ENCODE data around the gene TRIP4. TPM values are rescaled to one million over a fixed set of nuclear protein-coding genes. Genes with fewer than 3 reads are reported as not detected.
"Not testable (repeated sequence)": the region's sequence is repeated elsewhere in the genome, so short reads cannot be mapped to it uniquely, and the experiment has no call there.

Gene TRIP4
- total RNA-seq, 1 donor from 2014 or later, result 13.5 TPM

- Histone ChIP-seq H3K9me3 (replicated peaks) (no peaks in the 10 kb centered on the region), H3K27ac (replicated peaks) (no peak overlapping the region), H3K27me3 (ENCODE audit: low read depth) (no peaks in the 10 kb centered on the region), H3K4me1 (peaks cover 9% of the 10 kb centered on the region), H3K36me3 (peaks cover 16% of the 10 kb centered on the region), H3K4me3 (no peak overlapping the region)
- intact Hi-C loops (cut with micrococcal nuclease), result no loop called here
- no peak for DNase-seq
- no peak for TF ChIP-seq CTCF (IDR thresholded peaks at IDR 0.05; ENCODE audit: borderline replicate concordance)
These were observed 106.0 kb downstream of the TRIP4 start for GRCh38 chr15:64493641-64494040.

GRCh38 chr15:64495968-64496367, 108.3 kb downstream of the TRIP4 start:
- intact Hi-C loops (cut with micrococcal nuclease); H3K9me3 ChIP-seq (replicated peaks); H3K27me3 ChIP-seq (ENCODE audit: low read depth); H3K27ac ChIP-seq (replicated peaks); H3K4me3 ChIP-seq; DNase-seq: not testable (repeated sequence)
- H3K4me1 ChIP-seq, result peaks cover 16% of the 10 kb centered on the region
- peaks cover 25% of the 10 kb centered on the region for H3K36me3 ChIP-seq

- intact Hi-C loops (cut with micrococcal nuclease), result no loop called here
- no peaks in the 10 kb centered on the region for H3K27me3 ChIP-seq (ENCODE audit: low read depth)
- peaks cover 24% of the 10 kb centered on the region for H3K36me3 ChIP-seq
- H3K4me3 ChIP-seq, result no peak overlapping the region
- no peaks in the 10 kb centered on the region for H3K9me3 ChIP-seq (replicated peaks)
- TF ChIP-seq CTCF (IDR thresholded peaks at IDR 0.05; ENCODE audit: borderline replicate concordance), result no peak
- no peak overlapping the region for H3K27ac ChIP-seq (replicated peaks)
- no peak for DNase-seq
- H3K4me1 ChIP-seq, result peaks cover 45% of the 10 kb centered on the region
These were observed 113.2 kb downstream of the TRIP4 start for GRCh38 chr15:64500695-64501395.

GRCh38 chr15:64501396-64501715, 113.7 kb downstream of the TRIP4 start:
- intact Hi-C loops (cut with micrococcal nuclease), result no loop called here
- H3K27ac ChIP-seq (replicated peaks), result peak overlapping the region; percentile 36

GRCh38 chr15:64502151-64502550, 114.5 kb downstream of the TRIP4 start:
- TF ChIP-seq CTCF (IDR thresholded peaks at IDR 0.05; ENCODE audit: borderline replicate concordance), result no peak
- Histone ChIP-seq H3K4me1 (peaks cover 57% of the 10 kb centered on the region), H3K27ac (replicated peaks) (peak overlapping the region; percentile 36), H3K27me3 (ENCODE audit: low read depth) (no peaks in the 10 kb centered on the region), H3K36me3 (peaks cover 22% of the 10 kb centered on the region), H3K9me3 (replicated peaks) (no peaks in the 10 kb centered on the region), H3K4me3 (no peak overlapping the region)
- DNase-seq, result no peak
- intact Hi-C loops (cut with micrococcal nuclease), result no loop called here

More at GRCh38 chr15:64501396-64501715, 113.7 kb downstream of the TRIP4 start:
- H3K9me3 ChIP-seq (replicated peaks), result no peaks in the 10 kb centered on the region
- no peak for TF ChIP-seq CTCF (IDR thresholded peaks at IDR 0.05; ENCODE audit: borderline replicate concordance)
- no peak overlapping the region for H3K4me3 ChIP-seq
- H3K4me1 ChIP-seq, result peaks cover 49% of the 10 kb centered on the region
- no peak for DNase-seq
- H3K27me3 ChIP-seq (ENCODE audit: low read depth), result no peaks in the 10 kb centered on the region
- H3K36me3 ChIP-seq, result peaks cover 22% of the 10 kb centered on the region

GRCh38 chr15:64502551-64502950, 114.9 kb downstream of the TRIP4 start:
- DNase-seq, result no peak
- no peaks in the 10 kb centered on the region for H3K27me3 ChIP-seq (ENCODE audit: low read depth)
- no peaks in the 10 kb centered on the region for H3K9me3 ChIP-seq (replicated peaks)
- peaks cover 61% of the 10 kb centered on the region for H3K4me1 ChIP-seq
- peaks cover 22% of the 10 kb centered on the region for H3K36me3 ChIP-seq
- intact Hi-C loops (cut with micrococcal nuclease), result no loop called here
- H3K27ac ChIP-seq (replicated peaks), result peak overlapping the region; percentile 36
- H3K4me3 ChIP-seq, result no peak overlapping the region
- no peak for TF ChIP-seq CTCF (IDR thresholded peaks at IDR 0.05; ENCODE audit: borderline replicate concordance)
